Vagina (tissue), 2 donors: Measurements from ENCODE around the gene TCF7L1. TPM values are rescaled to one million over a fixed set of nuclear protein-coding genes. Genes with fewer than 3 reads are reported as not detected.

ENCODE experiments used
- DNase-seq, 2 donors: peaks; one replicate each; pipeline ENCODE4 v3.0.0-alpha.2; 2017; ENCODE audit errors: extremely low spot score in 2 of 2
- H3K27ac ChIP-seq: fragments of 200-600 bp; sonication (generic); one replicate; pipeline ENCODE4 v1.5.1; 2019
- H3K27me3 ChIP-seq: fragments of 200-600 bp; sonication (generic); one replicate; pipeline ENCODE4 v1.5.1; 2019
- H3K36me3 ChIP-seq, 2 donors: fragments of 200-600 bp; sonication (generic); one replicate each; pipeline ENCODE4 v1.5.1; 2017 to 2019
- H3K4me1 ChIP-seq: fragments of 200-600 bp; sonication (generic); one replicate; pipeline ENCODE4 v1.5.1; 2019
- H3K4me3 ChIP-seq, 2 donors: fragments of 200-600 bp; sonication (generic); 1 replicate in 1 of 2; 2 replicates in 1 of 2; pipeline ENCODE4 v1.5.1; 2016 to 2019
- H3K9me3 ChIP-seq: fragments of 200-600 bp; sonication (generic); one replicate; pipeline ENCODE4 v1.5.1; 2019
- CTCF ChIP-seq, 3 experiments: fragments of 450-650 bp in 2 of 3; fragments of 200-600 bp in 1 of 3; sonication (generic) in 1 of 3; IDR thresholded peaks; one replicate each; pipeline ENCODE4 v1.5.1; 2017 to 2019; ENCODE audit warnings: antibody characterized with exemption in 3 of 3, mild to moderate bottlenecking in 2 of 3, moderate library complexity in 2 of 3
- POLR2A ChIP-seq, 2 donors: fragments of 450-650 bp; IDR thresholded peaks; one replicate each; pipeline ENCODE4 v1.6.1; 2017; ENCODE audit warnings: antibody characterized with exemption in 2 of 2, mild to moderate bottlenecking in 2 of 2, moderate library complexity in 2 of 2
- POLR2AphosphoS5 ChIP-seq, 2 donors: sonication (generic); formaldehyde crosslinking; IDR thresholded peaks; one replicate each; pipeline ENCODE4 v1.9.0; 2017; ENCODE audit warnings: antibody characterized with exemption in 2 of 2, mild to moderate bottlenecking in 2 of 2, low read depth in 1 of 2; ENCODE audit not compliant: insufficient read depth in 1 of 2
- intact Hi-C: fragments of 100-400 bp; cut with DNase I; formaldehyde crosslinking; loops from one replicate; pipeline ENCODE4 v1.15.1; 2023
- total RNA-seq: library from RNA; depleted of rRNA; stranded (reverse); fragments of >200 nt; gene quantifications from one replicate; pipeline ENCODE4 v1.2.3, GENCODE V29; 2016

TCF7L1 gene
- total RNA-seq, 1 donor from 2014 or later, result 8.3 TPM

- Histone ChIP-seq H3K4me1 (peaks cover 51% of the 10 kb centered on the region), H3K4me3 (no peak overlapping the region), H3K27me3 (no peaks in the 10 kb centered on the region), H3K27ac (peak overlapping the region; percentile 3), H3K36me3 (no peaks in the 10 kb centered on the region), H3K9me3 (no peaks in the 10 kb centered on the region)
- intact Hi-C loops, result no loop called here
- no peak for DNase-seq
- no peak for TF ChIP-seq CTCF (IDR thresholded peaks at IDR 0.05)
- no peak for TF ChIP-seq POLR2AphosphoS5 (IDR thresholded peaks at IDR 0.05; ENCODE audit: insufficient read depth in 1 of 2, low read depth in 1 of 2)
- TF ChIP-seq POLR2A (IDR thresholded peaks at IDR 0.05), result no peak
Measured at GRCh38 chr2:85162746-85163301, 29.6 kb downstream of the TCF7L1 start.

- no peaks in the 10 kb centered on the region for H3K36me3 ChIP-seq
- H3K4me1 ChIP-seq, result peaks cover 42% of the 10 kb centered on the region
- no peak for DNase-seq
- no peaks in the 10 kb centered on the region for H3K9me3 ChIP-seq
- no peak overlapping the region for H3K4me3 ChIP-seq
- H3K27ac ChIP-seq, result no peak overlapping the region
- intact Hi-C loops, result no loop called here
- H3K27me3 ChIP-seq, result no peaks in the 10 kb centered on the region
- no peak for TF ChIP-seq POLR2AphosphoS5 (IDR thresholded peaks at IDR 0.05; ENCODE audit: insufficient read depth in 1 of 2, low read depth in 1 of 2)
- TF ChIP-seq POLR2A (IDR thresholded peaks at IDR 0.05), result no peak
- no peak for TF ChIP-seq CTCF (IDR thresholded peaks at IDR 0.05)
Measured at GRCh38 chr2:85163675-85164074, 30.5 kb downstream of the TCF7L1 start.

- no peaks in the 10 kb centered on the region for H3K36me3 ChIP-seq
- no peak overlapping the region for H3K27ac ChIP-seq
- intact Hi-C loops, result no loop called here
- H3K4me3 ChIP-seq, result no peak overlapping the region
- no peaks in the 10 kb centered on the region for H3K27me3 ChIP-seq
- no peak for TF ChIP-seq POLR2A (IDR thresholded peaks at IDR 0.05)
- no peak for TF ChIP-seq CTCF (IDR thresholded peaks at IDR 0.05)
- TF ChIP-seq POLR2AphosphoS5 (IDR thresholded peaks at IDR 0.05; ENCODE audit: insufficient read depth in 1 of 2, low read depth in 1 of 2), result no peak
- DNase-seq, result no peak
- no peaks in the 10 kb centered on the region for H3K9me3 ChIP-seq
- peaks cover 37% of the 10 kb centered on the region for H3K4me1 ChIP-seq
Measured at GRCh38 chr2:85164145-85164569, 31.0 kb downstream of the TCF7L1 start.

GRCh38 chr2:85165088-85165690 is 32.0 kb downstream of the TCF7L1 start:
- Histone ChIP-seq H3K9me3 (no peaks in the 10 kb centered on the region), H3K4me3 (no peak overlapping the region), H3K27ac (no peak overlapping the region), H3K36me3 (no peaks in the 10 kb centered on the region), H3K4me1 (peaks cover 33% of the 10 kb centered on the region), H3K27me3 (no peaks in the 10 kb centered on the region)
- intact Hi-C loops, result no loop called here
- TF ChIP-seq POLR2A (IDR thresholded peaks at IDR 0.05), result no peak
- TF ChIP-seq CTCF (IDR thresholded peaks at IDR 0.05), result no peak
- no peak for TF ChIP-seq POLR2AphosphoS5 (IDR thresholded peaks at IDR 0.05; ENCODE audit: insufficient read depth in 1 of 2, low read depth in 1 of 2)
- no peak for DNase-seq

- H3K27ac ChIP-seq, result no peak overlapping the region
- intact Hi-C loops, result no loop called here
- no peak overlapping the region for H3K4me3 ChIP-seq
- peaks cover 33% of the 10 kb centered on the region for H3K4me1 ChIP-seq
- TF ChIP-seq POLR2A (IDR thresholded peaks at IDR 0.05) (no peak), POLR2AphosphoS5 (IDR thresholded peaks at IDR 0.05; ENCODE audit: insufficient read depth in 1 of 2, low read depth in 1 of 2) (no peak), CTCF (IDR thresholded peaks at IDR 0.05) (no peak)
- H3K9me3 ChIP-seq, result no peaks in the 10 kb centered on the region
- H3K36me3 ChIP-seq, result no peaks in the 10 kb centered on the region
- H3K27me3 ChIP-seq, result no peaks in the 10 kb centered on the region
- no peak for DNase-seq
Measured at GRCh38 chr2:85166021-85166420, 32.8 kb downstream of the TCF7L1 start.
